Activated CD8-positive, alpha-beta T cell treated with anti-CD3 and anti-CD28 coated beads for 36 hours (primary cell): ENCODE results near the gene ZNF490. TPM values are rescaled to one million over a fixed set of nuclear protein-coding genes. Genes with fewer than 3 reads are reported as not detected.

Experiments used
- ATAC-seq: fragments of 200-7000 bp; cut with Tn5 transposase; one replicate; pipeline ENCODE4 v1.10.0; 2021; ENCODE audit warnings: mild to moderate bottlenecking, moderate library complexity
- CTCF ChIA-PET: fragments of 350-600 bp; sonication (Branson Sonifier 250); formaldehyde crosslinking; loops from one replicate; lab custom pipeline; 2021; ENCODE audit warnings: antibody characterized with exemption; lab: Charles Lee
- POLR2A ChIA-PET: fragments of 350-600 bp; sonication (Branson Sonifier 250); formaldehyde crosslinking; loops from one replicate; lab custom pipeline; 2021; ENCODE audit warnings: antibody characterized with exemption; lab: Charles Lee
- DNase-seq: peaks from one replicate; pipeline ENCODE4 v3.0.0-alpha.2; 2020
- H3K27ac Mint-ChIP-seq: one replicate; pipeline ENCODE4 v1.8.0; 2021; ENCODE audit warnings: mild to moderate bottlenecking, mixed read lengths
- H3K27me3 Mint-ChIP-seq: one replicate; pipeline ENCODE4 v1.8.0; 2021; ENCODE audit warnings: mixed read lengths
- H3K36me3 Mint-ChIP-seq: one replicate; pipeline ENCODE4 v1.8.0; 2021; ENCODE audit warnings: low read depth, mixed read lengths
- H3K4me1 Mint-ChIP-seq: one replicate; pipeline ENCODE4 v1.8.0; 2021; ENCODE audit warnings: low read depth, mixed read lengths
- H3K4me3 Mint-ChIP-seq: one replicate; pipeline ENCODE4 v1.8.0; 2021; ENCODE audit warnings: mild to moderate bottlenecking, moderate library complexity, mixed read lengths
- H3K9me3 Mint-ChIP-seq: one replicate; pipeline ENCODE4 v1.8.0; 2021; ENCODE audit warnings: mixed read lengths
- CTCF ChIP-seq: fragments of 200-600 bp; IDR thresholded peaks from one replicate; pipeline ENCODE4 v1.8.0; 2022; ENCODE audit warnings: antibody characterized with exemption, mild to moderate bottlenecking
- intact Hi-C: fragments of 100-400 bp; cut with micrococcal nuclease; formaldehyde crosslinking; loops from one replicate; pipeline ENCODE4 v1.10.0; 2022
- total RNA-seq, 2 experiments: library from RNA; stranded (reverse); gene quantifications; one replicate each; pipeline ENCODE4 v1.2.3, GENCODE V29; 2021

The ZNF490 gene
- total RNA-seq, 2 experiments from 2014 or later = 6.8 to 9.3 TPM

DNA sequence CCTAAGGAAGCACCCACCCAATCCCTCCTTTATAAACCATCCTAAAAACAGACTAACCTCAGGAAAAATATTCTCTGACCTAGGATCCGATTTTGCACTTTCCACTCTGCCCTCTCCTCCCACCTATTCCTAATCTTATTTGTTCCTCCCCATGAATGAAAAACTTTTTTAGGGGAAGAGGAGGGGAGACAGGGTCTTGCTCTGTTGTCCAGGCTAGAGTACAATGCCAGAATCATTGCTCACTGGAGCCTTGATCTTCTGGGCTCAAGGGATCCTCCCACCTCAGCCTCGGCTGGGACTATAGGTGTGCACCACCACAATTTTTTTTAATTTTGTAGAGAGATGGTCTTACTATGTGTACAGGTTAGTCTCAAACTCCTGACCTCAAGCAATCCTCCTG is 63.7 kb downstream of the ZNF490 start:
- intact Hi-C loops = no loop called here
- H3K9me3 Mint-ChIP-seq = peaks cover 4% of the 10 kb centered on the region
- H3K4me1 Mint-ChIP-seq = peaks cover 51% of the 10 kb centered on the region
- ChIA-PET CTCF (no interaction called here), POLR2A (no interaction called here)
- ATAC-seq (no peak), DNase-seq (no peak)
- H3K27me3 Mint-ChIP-seq = no peaks in the 10 kb centered on the region
- H3K36me3 Mint-ChIP-seq = peaks cover 30% of the 10 kb centered on the region
- H3K4me3 Mint-ChIP-seq = no peak overlapping the region
- H3K27ac Mint-ChIP-seq = peak overlapping the region; percentile 70
- no peak for TF ChIP-seq CTCF

DNA sequence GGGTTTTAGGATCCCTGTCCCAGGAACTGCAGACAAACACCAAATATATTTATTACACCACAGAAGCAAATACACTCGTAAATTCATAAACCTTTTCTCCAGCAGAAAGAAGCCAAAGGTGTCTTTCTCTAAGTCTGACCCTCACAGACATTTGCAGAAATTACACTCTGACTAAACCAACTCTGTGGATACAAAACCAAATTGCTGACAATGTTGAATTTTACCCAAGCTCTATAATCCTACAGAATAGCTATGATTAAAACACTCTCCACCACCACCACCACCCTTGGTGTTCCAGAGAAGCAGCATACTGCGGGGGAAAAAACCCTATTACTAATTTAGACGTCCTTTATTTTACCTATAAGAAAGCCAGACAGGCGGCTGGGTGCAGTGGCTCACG is 64.5 kb downstream of the ZNF490 start:
- ATAC-seq (no peak), DNase-seq (no peak)
- peaks cover 30% of the 10 kb centered on the region for H3K36me3 Mint-ChIP-seq
- H3K9me3 Mint-ChIP-seq = peaks cover 4% of the 10 kb centered on the region
- TF ChIP-seq CTCF = no peak
- H3K27me3 Mint-ChIP-seq = no peaks in the 10 kb centered on the region
- ChIA-PET POLR2A (interaction anchor here (0.9 kb wide), 1 partner anchor 68 kb away, joined by 6 read pairs; no protein-coding TSS in a partner anchor), CTCF (interaction anchor here (0.6 to 0.9 kb wide), 2 partner anchors 8 to 50 kb away, joined by 3 read pairs; no protein-coding TSS in a partner anchor)
- no peak overlapping the region for H3K4me3 Mint-ChIP-seq
- H3K4me1 Mint-ChIP-seq = peaks cover 48% of the 10 kb centered on the region
- peak overlapping the region; percentile 69 for H3K27ac Mint-ChIP-seq
- intact Hi-C loops = no loop called here

GRCh38 chr19:12545267-12545666 is 65.3 kb downstream of the ZNF490 start:
- intact Hi-C loops = no loop called here
- H3K4me3 Mint-ChIP-seq = no peak overlapping the region
- peaks cover 31% of the 10 kb centered on the region for H3K36me3 Mint-ChIP-seq
- peak overlapping the region; percentile 69 for H3K27ac Mint-ChIP-seq
- ChIA-PET POLR2A (interaction anchor here (0.9 kb wide), 1 partner anchor 67 kb away, joined by 6 read pairs; no protein-coding TSS in a partner anchor), CTCF (interaction anchor here (0.6 kb wide), 1 partner anchor 50 kb away, joined by 3 read pairs; no protein-coding TSS in a partner anchor)
- ATAC-seq = no peak
- no peaks in the 10 kb centered on the region for H3K27me3 Mint-ChIP-seq
- peaks cover 4% of the 10 kb centered on the region for H3K9me3 Mint-ChIP-seq
- no peak for TF ChIP-seq CTCF
- DNase-seq = no peak
- peaks cover 49% of the 10 kb centered on the region for H3K4me1 Mint-ChIP-seq

DNA sequence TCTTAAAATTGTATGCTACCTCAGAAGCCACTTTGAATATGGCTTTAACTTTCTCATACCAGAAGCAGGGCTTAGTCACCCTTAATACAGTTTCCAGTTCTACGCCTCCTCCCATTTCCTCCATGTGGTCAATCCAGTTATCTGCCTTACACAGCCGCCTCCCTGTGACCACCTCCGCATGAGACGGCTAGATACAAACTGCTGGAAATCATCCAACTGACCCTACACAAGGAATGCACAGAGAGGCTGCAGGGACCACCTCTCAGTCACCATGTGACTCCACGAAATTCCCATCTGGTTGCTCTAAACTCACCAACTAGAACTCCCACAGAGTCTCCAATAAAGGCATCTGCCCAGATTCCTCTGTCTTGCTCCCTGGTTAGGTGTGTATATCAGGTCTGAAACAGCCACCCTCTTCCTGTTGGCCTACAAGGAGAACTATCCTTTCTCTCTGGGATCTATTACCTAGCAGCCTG is 66.2 kb downstream of the ZNF490 start:
- Mint-ChIP-seq H3K4me1 (peaks cover 47% of the 10 kb centered on the region), H3K9me3 (peaks cover 4% of the 10 kb centered on the region), H3K4me3 (no peak overlapping the region), H3K36me3 (peaks cover 32% of the 10 kb centered on the region), H3K27ac (peak overlapping the region; percentile 75), H3K27me3 (no peaks in the 10 kb centered on the region)
- TF ChIP-seq CTCF = no peak
- intact Hi-C loops = no loop called here
- POLR2A ChIA-PET = interaction anchor here (0.6 kb wide), 1 partner anchor 369 kb away, joined by 3 read pairs; no protein-coding TSS in a partner anchor
- CTCF ChIA-PET = no interaction called here
- ATAC-seq = no peak
- DNase-seq = no peak

GRCh38 chr19:12543855-12544254 is 66.8 kb downstream of the ZNF490 start:
- peaks cover 41% of the 10 kb centered on the region for H3K4me1 Mint-ChIP-seq
- intact Hi-C loops = no loop called here
- no peak for TF ChIP-seq CTCF
- H3K36me3 Mint-ChIP-seq = peaks cover 29% of the 10 kb centered on the region
- H3K9me3 Mint-ChIP-seq = peaks cover 4% of the 10 kb centered on the region
- peak overlapping the region; percentile 60 for H3K27ac Mint-ChIP-seq
- no peaks in the 10 kb centered on the region for H3K27me3 Mint-ChIP-seq
- CTCF ChIA-PET = no interaction called here
- no peak for DNase-seq
- ATAC-seq = peak; percentile 27
- POLR2A ChIA-PET = interaction anchor here (0.6 kb wide), 1 partner anchor 368 kb away, joined by 3 read pairs; no protein-coding TSS in a partner anchor
- no peak overlapping the region for H3K4me3 Mint-ChIP-seq

Other genes starting within 250 kb of the ZNF490 start
- gene ZNF442, start 245.1 kb downstream of the ZNF490 start, total RNA-seq = 1 to 10 TPM; 1.5 to 1.8 TPM
- 1 to 10 TPM; 2.4 to 3.2 TPM for gene ZNF799, start 209.5 kb downstream of the ZNF490 start, total RNA-seq
- 1 to 10 TPM; 3.1 to 3.2 TPM for gene ZNF443, start 169.8 kb downstream of the ZNF490 start, total RNA-seq
- 1 to 10 TPM; 1.5 to 1.6 TPM for gene ZNF709, start 126.0 kb downstream of the ZNF490 start, total RNA-seq
- 1 to 10 TPM; 6.2 to 7.4 TPM for gene ZNF564, start 59.3 kb downstream of the ZNF490 start, total RNA-seq
- gene ZNF791, start 107 bp upstream of the ZNF490 start, total RNA-seq = 10 to 100 TPM; 15.1 to 16.7 TPM
- gene MAN2B1, start 55.9 kb upstream of the ZNF490 start, total RNA-seq = 100 to 1,000 TPM; 127 to 135 TPM
- 10 to 100 TPM; 17.5 to 23.2 TPM for gene WDR83, start 56.0 kb upstream of the ZNF490 start, total RNA-seq
- gene DHPS, start 71.1 kb upstream of the ZNF490 start, total RNA-seq = 100 to 1,000 TPM; 113 TPM
- not detected for gene GNG14, start 77.2 kb upstream of the ZNF490 start, total RNA-seq
- gene FBXW9, start 85.8 kb upstream of the ZNF490 start, total RNA-seq = 10 to 100 TPM in 1 of 2 experiments, 1 to 10 TPM in 1; 9.9 to 10.8 TPM
- 10 to 100 TPM; 90.7 to 94.5 TPM for gene TNPO2, start 113.1 kb upstream of the ZNF490 start, total RNA-seq
- gene TRIR, start 123.9 kb upstream of the ZNF490 start, total RNA-seq = 100 to 1,000 TPM; 154 to 169 TPM
- gene GET3, start 126.7 kb upstream of the ZNF490 start, total RNA-seq = 10 to 100 TPM; 50.7 to 52.2 TPM
- not detected for gene BEST2, start 141.0 kb upstream of the ZNF490 start, total RNA-seq
- gene HOOK2, start 164.7 kb upstream of the ZNF490 start, total RNA-seq = 10 to 100 TPM; 17.3 to 18.4 TPM
- gene JUNB, start 180.7 kb upstream of the ZNF490 start, total RNA-seq = 100 to 1,000 TPM; 292 to 299 TPM
- 100 to 1,000 TPM; 251 to 262 TPM for gene PRDX2, start 191.0 kb upstream of the ZNF490 start, total RNA-seq
- 10 to 100 TPM; 31.1 to 36.2 TPM for gene THSD8, start 191.3 kb upstream of the ZNF490 start, total RNA-seq
- gene RNASEH2A, start 195.8 kb upstream of the ZNF490 start, total RNA-seq = 10 to 100 TPM; 40.3 to 44.1 TPM
- not detected for gene RTBDN, start 223.8 kb upstream of the ZNF490 start, total RNA-seq
- 1 to 10 TPM; 2.4 to 3.0 TPM for gene MAST1, start 227.7 kb upstream of the ZNF490 start, total RNA-seq